Nephron (organoid): ENCODE data around the gene CA4.
"Not testable (repeated sequence)": the region's sequence is repeated elsewhere in the genome, so short reads cannot be mapped to it uniquely, and the experiment has no call there.

ENCODE experiments used
- H3K27ac Mint-ChIP-seq, 3 experiments: 2 replicates each; pipeline ENCODE4 v1.8.0; 2020; ENCODE audit warnings: mixed read lengths in 3 of 3, mild to moderate bottlenecking in 2 of 3, moderate library complexity in 1 of 3
- H3K27me3 Mint-ChIP-seq: 2 replicates; pipeline ENCODE4 v1.8.0; 2021; ENCODE audit warnings: low read depth, mild to moderate bottlenecking, moderate library complexity, mixed read lengths
- H3K36me3 Mint-ChIP-seq: 2 replicates; pipeline ENCODE4 v1.8.0; 2020; ENCODE audit warnings: low read depth, mixed read lengths
- H3K4me1 Mint-ChIP-seq: 2 replicates; pipeline ENCODE4 v1.8.0; 2020; ENCODE audit warnings: mixed read lengths
- H3K4me3 Mint-ChIP-seq, 3 experiments: 2 replicates each; pipeline ENCODE4 v1.8.0; 2020; ENCODE audit warnings: mild to moderate bottlenecking in 3 of 3, mixed read lengths in 3 of 3, moderate library complexity in 2 of 3
- H3K9me3 Mint-ChIP-seq: 2 replicates; pipeline ENCODE4 v1.8.0; 2020; ENCODE audit warnings: mixed read lengths
- CTCF ChIP-seq, 3 experiments: fragments of 200-600 bp; sonication (generic); IDR thresholded peaks; one replicate each; pipeline ENCODE4 v1.5.0; 2021; ENCODE audit warnings: antibody characterized with exemption in 3 of 3; ENCODE audit not compliant: unreplicated experiment in 3 of 3

The CA4 gene

GRCh38 chr17:60186846-60187745 is 37.3 kb downstream of the CA4 start:
- not testable (repeated sequence) for H3K4me3 Mint-ChIP-seq, H3K27me3 Mint-ChIP-seq, H3K9me3 Mint-ChIP-seq, H3K4me1 Mint-ChIP-seq, H3K27ac Mint-ChIP-seq
- peaks cover 38% of the 10 kb centered on the region for H3K36me3 Mint-ChIP-seq

GRCh38 chr17:60188759-60189158 is 39.0 kb downstream of the CA4 start:
- Mint-ChIP-seq H3K4me3 (no peak overlapping the region), H3K27me3 (no peaks in the 10 kb centered on the region)
- TF ChIP-seq CTCF (IDR thresholded peaks at IDR 0.05; ENCODE audit: unreplicated experiment in 3 of 3), result no peak

GRCh38 chr17:60190032-60190431 is 40.3 kb downstream of the CA4 start:
- peaks cover 50% of the 10 kb centered on the region for H3K36me3 Mint-ChIP-seq
- not testable (repeated sequence) for H3K27me3 Mint-ChIP-seq, H3K4me3 Mint-ChIP-seq, H3K4me1 Mint-ChIP-seq, H3K27ac Mint-ChIP-seq, H3K9me3 Mint-ChIP-seq

More at GRCh38 chr17:60188759-60189158, 39.0 kb downstream of the CA4 start:
- Mint-ChIP-seq H3K36me3 (peaks cover 42% of the 10 kb centered on the region), H3K9me3 (no peaks in the 10 kb centered on the region), H3K4me1 (no peaks in the 10 kb centered on the region), H3K27ac (no peak overlapping the region)

- not testable (repeated sequence) for H3K4me1 Mint-ChIP-seq, H3K27ac Mint-ChIP-seq, H3K27me3 Mint-ChIP-seq, H3K9me3 Mint-ChIP-seq, H3K4me3 Mint-ChIP-seq
- H3K36me3 Mint-ChIP-seq, result peaks cover 64% of the 10 kb centered on the region
These were observed 43.3 kb downstream of the CA4 start for GRCh38 chr17:60193032-60193431.

- TF ChIP-seq CTCF (IDR thresholded peaks at IDR 0.05; ENCODE audit: unreplicated experiment in 3 of 3), result no peak
- no peaks in the 10 kb centered on the region for H3K27me3 Mint-ChIP-seq
- no peaks in the 10 kb centered on the region for H3K9me3 Mint-ChIP-seq
- H3K27ac Mint-ChIP-seq, result no peak overlapping the region
- no peak overlapping the region for H3K4me3 Mint-ChIP-seq
- peaks cover 68% of the 10 kb centered on the region for H3K36me3 Mint-ChIP-seq
- no peaks in the 10 kb centered on the region for H3K4me1 Mint-ChIP-seq
These were observed 43.7 kb downstream of the CA4 start for GRCh38 chr17:60193482-60193881.

GRCh38 chr17:60194141-60194540 is 44.4 kb downstream of the CA4 start:
- not testable (repeated sequence) for H3K9me3 Mint-ChIP-seq, H3K27ac Mint-ChIP-seq, H3K4me3 Mint-ChIP-seq, H3K4me1 Mint-ChIP-seq, H3K27me3 Mint-ChIP-seq
- H3K36me3 Mint-ChIP-seq, result peaks cover 63% of the 10 kb centered on the region

GRCh38 chr17:60198630-60199029 is 48.9 kb downstream of the CA4 start:
- not testable (repeated sequence) for H3K4me3 Mint-ChIP-seq, H3K27me3 Mint-ChIP-seq

GRCh38 chr17:60205782-60206181 is 56.0 kb downstream of the CA4 start:
- not testable (repeated sequence) for H3K4me1 Mint-ChIP-seq, H3K4me3 Mint-ChIP-seq, H3K27me3 Mint-ChIP-seq, H3K9me3 Mint-ChIP-seq, H3K27ac Mint-ChIP-seq
- H3K36me3 Mint-ChIP-seq, result peaks cover 14% of the 10 kb centered on the region

More at GRCh38 chr17:60198630-60199029, 48.9 kb downstream of the CA4 start:
- peaks cover 44% of the 10 kb centered on the region for H3K36me3 Mint-ChIP-seq
- not testable (repeated sequence) for H3K9me3 Mint-ChIP-seq, H3K4me1 Mint-ChIP-seq, H3K27ac Mint-ChIP-seq

- peaks cover 10% of the 10 kb centered on the region for H3K36me3 Mint-ChIP-seq
- not testable (repeated sequence) for H3K4me3 Mint-ChIP-seq, H3K9me3 Mint-ChIP-seq
These were observed 58.5 kb downstream of the CA4 start for GRCh38 chr17:60208302-60208701.

More at GRCh38 chr17:60208302-60208701, 58.5 kb downstream of the CA4 start:
- H3K27ac Mint-ChIP-seq, H3K27me3 Mint-ChIP-seq, H3K4me1 Mint-ChIP-seq: not testable (repeated sequence)
